PC-3 (cell line): Measurements from ENCODE around the gene ANKRD42.

Source experiments
- CTCF ChIP-seq: fragments of 300-600 bp; sonication (generic); conservative IDR thresholded peaks from 2 replicates; pipeline ENCODE4 v1.5.1; 2017; ENCODE audit warnings: antibody characterized with exemption, low read depth, mild to moderate bottlenecking, low read length
- EZH2 ChIP-seq: fragments of 300-600 bp; sonication (generic); IDR thresholded peaks from one replicate; pipeline ENCODE4 v1.6.1; 2017; ENCODE audit warnings: antibody characterized with exemption, mild to moderate bottlenecking, low read length; ENCODE audit not compliant: unreplicated experiment

- TF ChIP-seq CTCF (no peak), EZH2 (no peak)
Measured at GRCh38 chr11:83194281-83195142, 1.0 kb downstream of the ANKRD42 start.
